Upper lobe of left lung (tissue), 6 donors: ENCODE measurements around the gene UPK1A. TPM values are rescaled to one million over a fixed set of nuclear protein-coding genes. Genes with fewer than 3 reads are reported as not detected.
"Not testable (repeated sequence)": the region's sequence is repeated elsewhere in the genome, so short reads cannot be mapped to it uniquely, and the experiment has no call there.

Source experiments
- ATAC-seq, 2 donors: fragments of 200-7000 bp; cut with Tn5 transposase; one replicate each; pipeline ENCODE4 v1.9.1; 2022; ENCODE audit warnings: mild to moderate bottlenecking in 2 of 2, moderate library complexity in 2 of 2; ENCODE audit not compliant: low FRiP score in 2 of 2
- DNase-seq, 2 donors: peaks; one replicate each; pipeline ENCODE4 v3.0.0-alpha.2; 2019 to 2020
- H3K27ac ChIP-seq, 4 donors: fragments of 200-600 bp; sonication (generic); one replicate each; pipeline ENCODE4 v1.5.1; 2016 to 2019
- H3K27me3 ChIP-seq, 4 donors: fragments of 200-600 bp; sonication (generic); one replicate each; pipeline ENCODE4 v1.5.1; 2017 to 2019
- H3K36me3 ChIP-seq, 4 donors: fragments of 200-600 bp; sonication (generic); one replicate each; pipeline ENCODE4 v1.5.1; 2016 to 2019
- H3K4me1 ChIP-seq, 4 donors: fragments of 200-600 bp; sonication (generic); one replicate each; pipeline ENCODE4 v1.5.1; 2018 to 2019
- H3K4me3 ChIP-seq, 4 donors: fragments of 200-600 bp; sonication (generic); one replicate each; pipeline ENCODE4 v1.5.1; 2017 to 2019; ENCODE audit warnings: mild to moderate bottlenecking in 2 of 4, moderate library complexity in 1 of 4
- H3K9me3 ChIP-seq, 4 donors: fragments of 200-600 bp; sonication (generic); one replicate each; pipeline ENCODE4 v1.5.1; 2018 to 2019
- EP300 ChIP-seq, 4 donors: sonication (generic); formaldehyde crosslinking; IDR thresholded peaks; one replicate each; pipeline ENCODE4 v1.5.1; 2017; ENCODE audit warnings: antibody characterized with exemption in 4 of 4, control low read depth in 2 of 4
- POLR2A ChIP-seq, 4 donors: fragments of 450-650 bp; IDR thresholded peaks; one replicate each; pipeline ENCODE4 v1.5.1; 2016 to 2017; ENCODE audit warnings: antibody characterized with exemption in 4 of 4, mild to moderate bottlenecking in 2 of 4
- POLR2AphosphoS5 ChIP-seq, 2 donors: sonication (generic); formaldehyde crosslinking; IDR thresholded peaks; one replicate each; pipeline ENCODE4 v1.5.1; 2017; ENCODE audit warnings: antibody characterized with exemption in 2 of 2
- WGBS, 2 donors: methylation state at CpG; one replicate each; pipeline ENCODE4 v1.1.5; 2017 to 2018; 5-methylcytosine and 5-hydroxymethylcytosine counted together
- total RNA-seq, 6 donors: library from RNA; depleted of rRNA in 4 of 6; stranded (reverse); fragments of >200 nt in 4 of 6; gene quantifications; one replicate each; pipeline versions ENCODE4 v1.1.0 to v1.2.1, GENCODE V29; 2016 to 2021
- TF ChIP-seq, protein P1 (sequence below), 6 experiments: fragments of 450-650 bp in 4 of 6; fragments of 200-600 bp in 2 of 6; sonication (generic) in 2 of 6; IDR thresholded peaks; one replicate each; pipeline ENCODE4 v1.5.1; 2016 to 2019; ENCODE audit warnings: antibody characterized with exemption in 6 of 6
- donor health status: DM: no; HTN: no; CAD: no; lungs with moderate emphysema.
- donor health status: DM: no; HTN: yes; CAD: no; lungs with severe emphysema.

UPK1A gene
- total RNA-seq, 6 donors from 2014 or later = not detected

DNA sequence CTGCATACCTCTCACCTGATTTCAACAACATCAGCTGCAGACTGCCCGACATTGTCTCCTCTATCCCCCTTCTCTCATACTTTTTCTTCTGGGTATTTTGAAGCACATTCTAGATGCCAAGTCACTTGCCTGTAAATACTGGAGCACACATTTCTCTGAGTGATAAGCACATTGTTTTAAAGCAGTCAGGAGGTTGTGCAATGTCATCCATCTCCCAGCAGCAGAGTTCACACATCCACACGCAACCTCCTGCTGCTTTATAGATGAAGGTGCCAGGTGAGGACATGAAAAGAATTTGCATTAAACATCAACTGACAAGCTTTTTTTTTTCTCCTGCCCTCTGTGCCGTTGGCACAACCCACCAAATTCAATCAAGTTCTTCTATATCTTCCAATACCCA lies 5.5 kb downstream of the UPK1A start:
- DNase-seq = no peak
- TF ChIP-seq, protein P1, sequence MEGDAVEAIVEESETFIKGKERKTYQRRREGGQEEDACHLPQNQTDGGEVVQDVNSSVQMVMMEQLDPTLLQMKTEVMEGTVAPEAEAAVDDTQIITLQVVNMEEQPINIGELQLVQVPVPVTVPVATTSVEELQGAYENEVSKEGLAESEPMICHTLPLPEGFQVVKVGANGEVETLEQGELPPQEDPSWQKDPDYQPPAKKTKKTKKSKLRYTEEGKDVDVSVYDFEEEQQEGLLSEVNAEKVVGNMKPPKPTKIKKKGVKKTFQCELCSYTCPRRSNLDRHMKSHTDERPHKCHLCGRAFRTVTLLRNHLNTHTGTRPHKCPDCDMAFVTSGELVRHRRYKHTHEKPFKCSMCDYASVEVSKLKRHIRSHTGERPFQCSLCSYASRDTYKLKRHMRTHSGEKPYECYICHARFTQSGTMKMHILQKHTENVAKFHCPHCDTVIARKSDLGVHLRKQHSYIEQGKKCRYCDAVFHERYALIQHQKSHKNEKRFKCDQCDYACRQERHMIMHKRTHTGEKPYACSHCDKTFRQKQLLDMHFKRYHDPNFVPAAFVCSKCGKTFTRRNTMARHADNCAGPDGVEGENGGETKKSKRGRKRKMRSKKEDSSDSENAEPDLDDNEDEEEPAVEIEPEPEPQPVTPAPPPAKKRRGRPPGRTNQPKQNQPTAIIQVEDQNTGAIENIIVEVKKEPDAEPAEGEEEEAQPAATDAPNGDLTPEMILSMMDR (IDR thresholded peaks at IDR 0.05) = no peak
- TF ChIP-seq POLR2A (IDR thresholded peaks at IDR 0.05) = no peak
- no peak for TF ChIP-seq EP300 (IDR thresholded peaks at IDR 0.05)
- no peak for TF ChIP-seq POLR2AphosphoS5 (IDR thresholded peaks at IDR 0.05)
- Histone ChIP-seq H3K27me3 (peaks cover 0 to 11% (median 4%) of the 10 kb centered on the region in 4 donors), H3K27ac (no peak overlapping the region), H3K36me3 (no peaks in the 10 kb centered on the region), H3K4me3 (no peak overlapping the region), H3K9me3 (no peaks in the 10 kb centered on the region), H3K4me1 (peaks cover 6 to 9% (median 6%) of the 10 kb centered on the region in 4 donors)
- ATAC-seq = no peak
- 37 to 44% methylated on average over 3 of the region's 3 CpGs for WGBS, 2 donors

- H3K27ac ChIP-seq = no peak overlapping the region
- 5 to 6% methylated on average over 30 to 39 of the region's 39 CpGs for WGBS, 2 donors
- DNase-seq (peak; percentile 28 to 86), ATAC-seq (peak; percentile 55 to 80)
- TF ChIP-seq, protein P1 (IDR thresholded peaks at IDR 0.05) = no peak
- TF ChIP-seq POLR2A (IDR thresholded peaks at IDR 0.05) (no peak), POLR2AphosphoS5 (IDR thresholded peaks at IDR 0.05) (no peak), EP300 (IDR thresholded peaks at IDR 0.05) (no peak)
- H3K9me3 ChIP-seq = no peaks in the 10 kb centered on the region
- no peaks in the 10 kb centered on the region for H3K36me3 ChIP-seq
- peaks cover 6 to 9% (median 6%) of the 10 kb centered on the region in 4 donors for H3K4me1 ChIP-seq
- H3K27me3 ChIP-seq = peaks cover 0 to 11% (median 4%) of the 10 kb centered on the region in 4 donors
- H3K4me3 ChIP-seq = peak overlapping the region in 3 of 4 donors; percentile 10 to 42 (median 41)
These were observed 6.9 kb downstream of the UPK1A start for GRCh38 chr19:35673121-35673804.

DNA sequence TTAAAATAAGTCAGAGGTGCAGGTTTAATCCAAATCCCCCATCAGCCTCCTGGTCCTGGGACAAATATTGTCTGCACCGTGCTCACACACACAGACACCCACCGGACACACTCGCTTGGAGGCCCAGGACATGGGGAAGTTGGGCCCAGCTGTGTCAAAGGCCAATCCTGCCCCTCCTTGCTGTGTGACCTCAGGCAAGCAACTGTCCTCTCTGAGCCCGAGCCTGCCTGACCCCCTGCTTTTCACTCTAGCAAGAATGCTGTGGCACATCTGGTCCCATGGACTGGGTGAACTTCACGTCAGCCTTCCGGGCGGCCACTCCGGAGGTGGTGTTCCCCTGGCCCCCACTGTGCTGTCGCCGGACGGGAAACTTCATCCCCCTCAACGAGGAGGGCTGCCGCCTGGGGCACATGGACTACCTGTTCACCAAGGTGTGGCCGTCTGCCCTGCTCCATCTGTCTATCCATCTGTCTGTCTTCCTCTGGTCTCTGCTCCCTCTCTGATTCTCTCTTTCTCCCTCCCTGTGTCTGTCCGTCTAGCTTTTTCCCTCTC lies 9.3 kb downstream of the UPK1A start:
- no peak for TF ChIP-seq POLR2A (IDR thresholded peaks at IDR 0.05)
- no peak for TF ChIP-seq POLR2AphosphoS5 (IDR thresholded peaks at IDR 0.05)
- no peak for TF ChIP-seq EP300 (IDR thresholded peaks at IDR 0.05)
- TF ChIP-seq, protein P1 (IDR thresholded peaks at IDR 0.05) = no peak
- ATAC-seq (no peak), DNase-seq (peak in 1 of 2 donors; percentile 48)
- no peak overlapping the region for H3K27ac ChIP-seq
- H3K4me1 ChIP-seq = peaks cover 6 to 9% (median 6%) of the 10 kb centered on the region in 4 donors
- no peaks in the 10 kb centered on the region for H3K36me3 ChIP-seq
- no peak overlapping the region for H3K4me3 ChIP-seq
- 69 to 74% methylated on average over 11 to 15 of the region's 15 CpGs for WGBS, 2 donors
- peaks cover 0 to 11% (median 4%) of the 10 kb centered on the region in 4 donors for H3K27me3 ChIP-seq
- no peaks in the 10 kb centered on the region for H3K9me3 ChIP-seq

GRCh38 chr19:35689836-35690235 lies 23.5 kb downstream of the UPK1A start:
- no peak for ATAC-seq
- TF ChIP-seq POLR2A (IDR thresholded peaks at IDR 0.05) = no peak
- TF ChIP-seq, protein P1 (IDR thresholded peaks at IDR 0.05) = no peak
- no peak for TF ChIP-seq POLR2AphosphoS5 (IDR thresholded peaks at IDR 0.05)
- TF ChIP-seq EP300 (IDR thresholded peaks at IDR 0.05) = no peak
- no peaks in the 10 kb centered on the region for H3K27me3 ChIP-seq
- H3K27ac ChIP-seq = no peak overlapping the region
- no peaks in the 10 kb centered on the region for H3K36me3 ChIP-seq
- no peak for DNase-seq
- no peaks in the 10 kb centered on the region for H3K9me3 ChIP-seq
- no peak overlapping the region for H3K4me3 ChIP-seq
- H3K4me1 ChIP-seq = no peaks in the 10 kb centered on the region
- 64 to 73% methylated on average over 4 of the region's 4 CpGs for WGBS, 2 donors

- H3K27me3 ChIP-seq, H3K27ac ChIP-seq, H3K4me3 ChIP-seq, ATAC-seq, H3K36me3 ChIP-seq, H3K4me1 ChIP-seq, H3K9me3 ChIP-seq: not testable (repeated sequence)
- 97 to 98% methylated on average over 12 to 31 of the region's 37 CpGs for WGBS, 2 donors
- peak in 1 of 2 donors; percentile 78 for DNase-seq
These were observed 24.8 kb downstream of the UPK1A start for GRCh38 chr19:35691106-35691505.
